ENCODE results near the gene ENKUR.

ENKUR gene

GRCh38 chr10:25048450-25048849 is 32.5 kb upstream of the ENKUR start:
- no peaks in the 10 kb centered on the region for H3K4me1 ChIP-seq (ENCODE audit: control insufficient read depth, insufficient read depth, low read length)
- H3K9me3 ChIP-seq (ENCODE audit: control insufficient read depth, low read length), result no peaks in the 10 kb centered on the region
- H3K36me3 ChIP-seq (ENCODE audit: control insufficient read depth, insufficient read depth, low read length), result no peaks in the 10 kb centered on the region
- H3K9ac ChIP-seq (ENCODE audit: low read length), result no peak overlapping the region
- no peak overlapping the region for H3K4me3 ChIP-seq (ENCODE audit: low read length)
- no peaks in the 10 kb centered on the region for H3K27me3 ChIP-seq (ENCODE audit: control insufficient read depth, insufficient read depth, low read length)

- Histone ChIP-seq H3K4me3 (ENCODE audit: low read length) (no peak overlapping the region), H3K36me3 (ENCODE audit: control insufficient read depth, insufficient read depth, low read length) (no peaks in the 10 kb centered on the region), H3K9me3 (ENCODE audit: control insufficient read depth, low read length) (no peaks in the 10 kb centered on the region), H3K4me1 (ENCODE audit: control insufficient read depth, insufficient read depth, low read length) (no peaks in the 10 kb centered on the region), H3K9ac (ENCODE audit: low read length) (no peak overlapping the region), H3K27me3 (ENCODE audit: control insufficient read depth, insufficient read depth, low read length) (no peaks in the 10 kb centered on the region)
These were observed 31.8 kb upstream of the ENKUR start for GRCh38 chr10:25047591-25048301.

- no peaks in the 10 kb centered on the region for H3K36me3 ChIP-seq (ENCODE audit: control insufficient read depth, insufficient read depth, low read length)
These were observed 31.1 kb upstream of the ENKUR start for GRCh38 chr10:25047088-25047487.

GRCh38 chr10:25046641-25047040 is 30.7 kb upstream of the ENKUR start:
- H3K4me1 ChIP-seq (ENCODE audit: control insufficient read depth, insufficient read depth, low read length), result no peaks in the 10 kb centered on the region
- no peak overlapping the region for H3K4me3 ChIP-seq (ENCODE audit: low read length)
- H3K27me3 ChIP-seq (ENCODE audit: control insufficient read depth, insufficient read depth, low read length), result no peaks in the 10 kb centered on the region
- no peak overlapping the region for H3K9ac ChIP-seq (ENCODE audit: low read length)
- no peaks in the 10 kb centered on the region for H3K9me3 ChIP-seq (ENCODE audit: control insufficient read depth, low read length)
- no peaks in the 10 kb centered on the region for H3K36me3 ChIP-seq (ENCODE audit: control insufficient read depth, insufficient read depth, low read length)

More at GRCh38 chr10:25047088-25047487, 31.1 kb upstream of the ENKUR start:
- H3K27me3 ChIP-seq (ENCODE audit: control insufficient read depth, insufficient read depth, low read length), result no peaks in the 10 kb centered on the region
- no peak overlapping the region for H3K4me3 ChIP-seq (ENCODE audit: low read length)
- H3K9ac ChIP-seq (ENCODE audit: low read length), result no peak overlapping the region
- no peaks in the 10 kb centered on the region for H3K4me1 ChIP-seq (ENCODE audit: control insufficient read depth, insufficient read depth, low read length)
- H3K9me3 ChIP-seq (ENCODE audit: control insufficient read depth, low read length), result no peaks in the 10 kb centered on the region

- Histone ChIP-seq H3K27me3 (ENCODE audit: control insufficient read depth, insufficient read depth, low read length) (no peaks in the 10 kb centered on the region), H3K9me3 (ENCODE audit: control insufficient read depth, low read length) (no peaks in the 10 kb centered on the region), H3K4me3 (ENCODE audit: low read length) (no peak overlapping the region), H3K36me3 (ENCODE audit: control insufficient read depth, insufficient read depth, low read length) (no peaks in the 10 kb centered on the region), H3K9ac (ENCODE audit: low read length) (no peak overlapping the region), H3K4me1 (ENCODE audit: control insufficient read depth, insufficient read depth, low read length) (no peaks in the 10 kb centered on the region)
These were observed 23.6 kb upstream of the ENKUR start for GRCh38 chr10:25039531-25039930.

- Histone ChIP-seq H3K27me3 (ENCODE audit: control insufficient read depth, insufficient read depth, low read length) (no peaks in the 10 kb centered on the region), H3K36me3 (ENCODE audit: control insufficient read depth, insufficient read depth, low read length) (no peaks in the 10 kb centered on the region), H3K9ac (ENCODE audit: low read length) (no peak overlapping the region), H3K4me3 (ENCODE audit: low read length) (no peak overlapping the region), H3K4me1 (ENCODE audit: control insufficient read depth, insufficient read depth, low read length) (no peaks in the 10 kb centered on the region), H3K9me3 (ENCODE audit: control insufficient read depth, low read length) (no peaks in the 10 kb centered on the region)
These were observed 22.4 kb upstream of the ENKUR start for GRCh38 chr10:25038325-25038724.

- Histone ChIP-seq H3K9me3 (ENCODE audit: control insufficient read depth, low read length) (no peaks in the 10 kb centered on the region), H3K36me3 (ENCODE audit: control insufficient read depth, insufficient read depth, low read length) (no peaks in the 10 kb centered on the region), H3K4me1 (ENCODE audit: control insufficient read depth, insufficient read depth, low read length) (no peaks in the 10 kb centered on the region), H3K27me3 (ENCODE audit: control insufficient read depth, insufficient read depth, low read length) (no peaks in the 10 kb centered on the region), H3K9ac (ENCODE audit: low read length) (no peak overlapping the region), H3K4me3 (ENCODE audit: low read length) (no peak overlapping the region)
These were observed 20.4 kb upstream of the ENKUR start for GRCh38 chr10:25036381-25036780.

- Histone ChIP-seq H3K4me3 (ENCODE audit: low read length) (no peak overlapping the region), H3K36me3 (ENCODE audit: control insufficient read depth, insufficient read depth, low read length) (no peaks in the 10 kb centered on the region), H3K4me1 (ENCODE audit: control insufficient read depth, insufficient read depth, low read length) (no peaks in the 10 kb centered on the region), H3K27me3 (ENCODE audit: control insufficient read depth, insufficient read depth, low read length) (no peaks in the 10 kb centered on the region), H3K9ac (ENCODE audit: low read length) (no peak overlapping the region), H3K9me3 (ENCODE audit: control insufficient read depth, low read length) (no peaks in the 10 kb centered on the region)
These were observed 13.6 kb upstream of the ENKUR start for GRCh38 chr10:25029519-25029918.

GRCh38 chr10:25028711-25029110 is 12.8 kb upstream of the ENKUR start:
- H3K4me3 ChIP-seq (ENCODE audit: low read length), result no peak overlapping the region
- no peaks in the 10 kb centered on the region for H3K36me3 ChIP-seq (ENCODE audit: control insufficient read depth, insufficient read depth, low read length)
- no peaks in the 10 kb centered on the region for H3K9me3 ChIP-seq (ENCODE audit: control insufficient read depth, low read length)
- no peaks in the 10 kb centered on the region for H3K4me1 ChIP-seq (ENCODE audit: control insufficient read depth, insufficient read depth, low read length)
- no peak overlapping the region for H3K9ac ChIP-seq (ENCODE audit: low read length)
- H3K27me3 ChIP-seq (ENCODE audit: control insufficient read depth, insufficient read depth, low read length), result no peaks in the 10 kb centered on the region

- H3K27me3 ChIP-seq (ENCODE audit: control insufficient read depth, insufficient read depth, low read length), result no peaks in the 10 kb centered on the region
- no peaks in the 10 kb centered on the region for H3K36me3 ChIP-seq (ENCODE audit: control insufficient read depth, insufficient read depth, low read length)
- no peaks in the 10 kb centered on the region for H3K9me3 ChIP-seq (ENCODE audit: control insufficient read depth, low read length)
- H3K4me3 ChIP-seq (ENCODE audit: low read length), result no peak overlapping the region
- H3K4me1 ChIP-seq (ENCODE audit: control insufficient read depth, insufficient read depth, low read length), result no peaks in the 10 kb centered on the region
- H3K9ac ChIP-seq (ENCODE audit: low read length), result no peak overlapping the region
These were observed 10.5 kb upstream of the ENKUR start for GRCh38 chr10:25026463-25026862.

- no peaks in the 10 kb centered on the region for H3K4me1 ChIP-seq (ENCODE audit: control insufficient read depth, insufficient read depth, low read length)
- H3K9ac ChIP-seq (ENCODE audit: low read length), result no peak overlapping the region
- H3K9me3 ChIP-seq (ENCODE audit: control insufficient read depth, low read length), result no peaks in the 10 kb centered on the region
- H3K36me3 ChIP-seq (ENCODE audit: control insufficient read depth, insufficient read depth, low read length), result no peaks in the 10 kb centered on the region
- no peaks in the 10 kb centered on the region for H3K27me3 ChIP-seq (ENCODE audit: control insufficient read depth, insufficient read depth, low read length)
- no peak overlapping the region for H3K4me3 ChIP-seq (ENCODE audit: low read length)
These were observed 8.6 kb upstream of the ENKUR start for GRCh38 chr10:25024528-25024927.

GRCh38 chr10:25023278-25023677 is 7.3 kb upstream of the ENKUR start:
- H3K27me3 ChIP-seq (ENCODE audit: control insufficient read depth, insufficient read depth, low read length), result no peaks in the 10 kb centered on the region
- no peaks in the 10 kb centered on the region for H3K36me3 ChIP-seq (ENCODE audit: control insufficient read depth, insufficient read depth, low read length)
- H3K4me3 ChIP-seq (ENCODE audit: low read length), result no peak overlapping the region
- no peak overlapping the region for H3K9ac ChIP-seq (ENCODE audit: low read length)
- H3K9me3 ChIP-seq (ENCODE audit: control insufficient read depth, low read length), result no peaks in the 10 kb centered on the region
- H3K4me1 ChIP-seq (ENCODE audit: control insufficient read depth, insufficient read depth, low read length), result no peaks in the 10 kb centered on the region

GRCh38 chr10:25018703-25019102 is 2.7 kb upstream of the ENKUR start:
- no peaks in the 10 kb centered on the region for H3K27me3 ChIP-seq (ENCODE audit: control insufficient read depth, insufficient read depth, low read length)
- no peaks in the 10 kb centered on the region for H3K4me1 ChIP-seq (ENCODE audit: control insufficient read depth, insufficient read depth, low read length)
- no peak overlapping the region for H3K4me3 ChIP-seq (ENCODE audit: low read length)
- H3K9ac ChIP-seq (ENCODE audit: low read length), result no peak overlapping the region
- no peaks in the 10 kb centered on the region for H3K9me3 ChIP-seq (ENCODE audit: control insufficient read depth, low read length)
- no peaks in the 10 kb centered on the region for H3K36me3 ChIP-seq (ENCODE audit: control insufficient read depth, insufficient read depth, low read length)

Data from mucosa of stomach (tissue), 1 donor.